ENCODE results near the gene CFAP44.
"Not testable (repeated sequence)": the region's sequence is repeated elsewhere in the genome, so short reads cannot be mapped to it uniquely, and the experiment has no call there.

Gene CFAP44

GRCh38 chr3:113441051-113441770 is at the start of gene CFAP44:
CFAP44 (minus strand) TSS chr3:113441493; CDS start chr3:113433664, 7,829 bp downstream.
- DNase-seq (ENCODE audit: low spot score): no peak

DNA sequence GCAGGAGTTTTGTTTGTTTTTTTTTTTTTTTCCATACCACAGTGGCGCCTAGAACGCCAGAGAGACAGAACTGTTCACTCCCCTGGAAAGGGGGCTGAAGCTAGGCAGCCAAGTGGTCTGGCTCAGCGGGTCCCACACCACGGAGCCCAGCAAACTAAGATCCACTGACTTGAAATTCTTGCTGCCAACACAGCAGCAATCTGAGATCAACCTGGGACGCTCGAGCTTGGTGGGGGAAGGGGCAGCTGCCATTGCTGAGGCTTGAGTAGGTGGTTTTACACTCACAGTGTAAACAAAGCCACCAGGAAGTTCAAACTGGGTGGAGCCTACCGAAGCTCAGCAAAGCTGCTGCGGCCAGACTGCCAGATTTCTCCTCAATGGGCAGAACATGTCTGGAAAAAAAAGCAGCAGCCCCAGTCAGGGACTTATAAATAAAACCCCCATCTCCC is 43.9 kb upstream of the CFAP44 start:
- DNase-seq (ENCODE audit: low spot score): no peak

DNA sequence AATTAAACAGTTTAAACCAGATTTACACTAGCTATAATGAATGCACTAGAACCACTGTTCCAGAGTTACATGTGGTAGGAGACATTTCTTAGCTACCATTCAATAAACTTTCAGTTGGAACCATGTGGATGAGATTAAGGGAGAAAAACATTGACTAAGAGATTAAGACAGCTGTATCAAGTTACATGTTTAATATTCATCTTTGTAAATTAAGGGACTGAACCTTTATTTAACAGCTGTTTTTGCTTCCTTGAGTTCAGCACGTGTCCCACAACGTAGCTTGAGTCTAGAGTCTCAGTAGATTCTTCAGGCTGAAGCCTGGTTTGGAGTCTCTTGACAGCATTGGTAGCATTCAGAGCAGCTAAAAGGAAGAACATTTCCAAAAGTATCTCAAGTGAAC is 27.2 kb upstream of the CFAP44 start:
- no peak for DNase-seq (ENCODE audit: low spot score)

DNA sequence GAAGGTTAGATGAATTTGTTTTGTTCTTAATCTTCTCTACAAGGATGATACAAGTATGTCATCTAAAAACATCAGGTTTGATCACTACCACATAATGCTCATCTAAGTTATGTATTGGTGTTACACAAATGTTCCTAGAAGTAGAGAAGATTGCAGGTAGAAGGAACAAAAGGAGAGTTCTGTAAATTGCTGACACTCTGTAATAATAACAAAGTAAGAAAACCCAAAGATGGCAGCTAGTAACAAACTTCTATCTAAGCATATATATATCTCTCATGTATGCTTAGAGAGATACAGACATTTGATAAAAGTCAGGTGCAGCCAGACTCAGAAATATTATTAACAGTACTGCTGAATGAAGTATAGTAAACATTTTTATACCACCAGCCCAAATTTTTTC is 20.2 kb upstream of the CFAP44 start:
- DNase-seq (ENCODE audit: low spot score): no peak

- DNase-seq (ENCODE audit: low spot score): not testable (repeated sequence)
These were observed 17.3 kb upstream of the CFAP44 start for GRCh38 chr3:113458554-113458953.

DNA sequence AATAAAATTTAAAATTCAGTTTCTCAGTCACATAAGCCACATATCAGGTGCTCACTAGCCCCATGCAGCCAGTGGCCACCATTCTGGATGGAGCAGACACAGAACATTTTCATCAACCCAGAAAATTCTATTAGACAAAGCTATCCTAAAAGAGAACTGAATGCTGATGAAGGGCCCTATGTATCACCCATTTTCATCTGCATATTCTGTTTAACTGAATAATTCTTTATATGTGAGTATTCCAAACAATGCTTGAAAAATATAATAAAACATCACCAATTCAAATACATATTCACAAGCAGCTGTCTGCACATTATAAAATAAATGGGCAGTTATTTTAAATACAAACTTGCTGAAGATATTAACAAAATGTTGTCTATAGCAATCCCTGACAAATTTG is 14.2 kb upstream of the CFAP44 start:
- DNase-seq (ENCODE audit: low spot score): no peak

GRCh38 chr3:113454630-113455029 is 13.3 kb upstream of the CFAP44 start:
- DNase-seq (ENCODE audit: low spot score): no peak

- DNase-seq (ENCODE audit: low spot score): no peak
These were observed 12.8 kb upstream of the CFAP44 start for GRCh38 chr3:113454057-113454456.

GRCh38 chr3:113450911-113451310 is 9.6 kb upstream of the CFAP44 start:
- no peak for DNase-seq (ENCODE audit: low spot score)

- peak; percentile 20 for DNase-seq (ENCODE audit: low spot score)
These were observed 1.7 kb downstream of the CFAP44 start for GRCh38 chr3:113439606-113440005.

GRCh38 chr3:113438224-113438623 is 3.1 kb downstream of the CFAP44 start:
- DNase-seq (ENCODE audit: low spot score): no peak

GRCh38 chr3:113437411-113437810 is 3.9 kb downstream of the CFAP44 start:
- DNase-seq (ENCODE audit: low spot score): no peak

- peak; percentile 30 for DNase-seq (ENCODE audit: low spot score)
These were observed 4.5 kb downstream of the CFAP44 start for GRCh38 chr3:113436809-113437208.

- DNase-seq (ENCODE audit: low spot score): no peak
These were observed 9.5 kb downstream of the CFAP44 start for GRCh38 chr3:113431811-113432210.

DNA sequence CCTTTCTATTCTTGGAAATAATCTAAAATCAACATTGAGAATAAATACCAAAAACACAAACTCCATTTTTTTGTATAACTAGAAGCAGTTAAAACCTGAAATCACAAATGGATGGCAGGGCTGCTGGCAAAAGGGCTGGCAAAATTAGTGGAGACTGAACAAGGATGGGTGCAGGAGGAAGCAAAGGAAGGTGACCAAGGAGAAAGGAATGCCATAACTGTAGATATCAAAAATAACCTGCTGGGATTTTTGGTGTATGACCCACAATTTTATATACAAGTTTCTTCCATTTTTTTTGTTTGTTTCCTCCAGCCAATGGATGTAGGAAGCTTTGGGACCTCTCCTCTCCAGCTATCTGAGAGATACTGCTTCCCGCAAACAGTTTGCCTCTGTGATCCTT is 12.7 kb downstream of the CFAP44 start:
- no peak for DNase-seq (ENCODE audit: low spot score)

DNA sequence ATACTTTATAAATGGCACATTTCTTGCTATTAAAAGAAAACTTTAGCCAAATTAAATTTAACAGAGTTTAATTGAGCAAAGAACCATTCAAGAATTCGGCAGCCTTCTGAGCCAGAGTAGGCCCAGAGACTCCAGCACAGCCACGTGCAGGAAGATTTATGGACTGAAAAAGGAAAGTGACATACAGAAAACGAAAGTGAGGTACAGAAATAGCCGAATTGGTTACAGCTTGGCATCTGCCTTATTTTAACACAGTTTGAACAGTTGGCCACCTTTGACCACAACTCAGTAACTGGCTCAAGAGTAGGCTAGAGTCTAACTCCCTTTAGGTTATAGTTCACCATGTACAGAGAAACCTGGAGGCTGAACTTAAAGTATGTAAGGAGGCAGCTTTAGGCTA is 17.6 kb downstream of the CFAP44 start:
- DNase-seq (ENCODE audit: low spot score): no peak

DNA sequence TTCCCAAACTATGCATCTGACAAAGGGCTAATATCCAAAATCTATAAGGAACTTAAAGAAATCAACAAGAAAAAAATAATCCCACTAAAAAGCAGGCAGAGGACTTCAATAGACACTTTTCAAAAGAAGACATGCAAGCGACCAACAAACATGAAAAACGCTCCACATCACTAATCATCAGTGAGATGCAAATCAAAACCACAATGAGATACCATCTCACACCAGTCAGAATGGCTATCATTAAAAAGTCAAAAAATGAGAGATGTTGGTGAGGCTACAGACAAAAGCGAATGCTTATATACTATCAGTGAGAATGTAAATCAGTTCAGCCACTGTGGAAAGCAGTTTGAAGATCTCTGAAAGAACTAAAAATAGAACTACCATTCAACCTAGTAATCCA is 20.2 kb downstream of the CFAP44 start:
- no peak for DNase-seq (ENCODE audit: low spot score)

- no peak for DNase-seq (ENCODE audit: low spot score)
These were observed 31.6 kb downstream of the CFAP44 start for GRCh38 chr3:113409676-113410075.

- peak; percentile 37 for DNase-seq (ENCODE audit: low spot score)
These were observed 36.1 kb downstream of the CFAP44 start for GRCh38 chr3:113405180-113405579.

GRCh38 chr3:113404637-113405036 is 36.7 kb downstream of the CFAP44 start:
- no peak for DNase-seq (ENCODE audit: low spot score)
